ENCODE results near the gene MED17.

GRCh38 chr11:93736129-93736528, 48.0 kb upstream of the MED17 start:
- TF ChIP-seq CTCF (IDR thresholded peaks at IDR 0.05): no peak
- no peak for TF ChIP-seq POLR2A (IDR thresholded peaks at IDR 0.05)

Measured in right lobe of liver (tissue), 4 donors.